ENCODE measurements around the gene SAT1. TPM values are rescaled to one million over a fixed set of nuclear protein-coding genes. Genes with fewer than 3 reads are reported as not detected.

Gene SAT1
- total RNA-seq, 1 donor from 2014 or later: 193 TPM

DNA sequence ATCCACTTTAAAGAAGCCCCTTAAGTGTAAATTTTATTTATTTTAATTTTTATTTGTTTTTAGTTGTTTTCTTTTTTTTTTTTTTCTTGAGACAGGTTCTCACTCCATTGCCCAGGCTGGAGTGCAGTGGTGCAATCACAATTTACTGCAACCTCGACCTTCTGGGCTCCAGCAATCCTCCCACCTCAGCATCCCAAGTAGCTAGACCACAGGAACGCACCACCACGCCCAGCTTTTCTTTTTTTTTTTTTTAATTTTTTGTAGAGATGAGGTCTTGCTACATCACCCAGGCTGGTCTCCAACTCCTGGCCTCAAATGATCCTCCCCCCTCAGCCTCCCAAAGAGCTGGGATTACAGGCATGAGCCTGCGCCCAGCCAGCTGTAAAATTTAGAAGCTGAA is 6.0 kb downstream of the SAT1 start:
- H3K4me3 Mint-ChIP-seq (ENCODE audit: low read depth): no peak overlapping the region
- peaks cover 17% of the 10 kb centered on the region for H3K36me3 Mint-ChIP-seq (ENCODE audit: insufficient read depth)
- no peaks in the 10 kb centered on the region for H3K9me3 Mint-ChIP-seq (ENCODE audit: low read depth)
- H3K27ac Mint-ChIP-seq: no peak overlapping the region
- TF ChIP-seq, protein P1, sequence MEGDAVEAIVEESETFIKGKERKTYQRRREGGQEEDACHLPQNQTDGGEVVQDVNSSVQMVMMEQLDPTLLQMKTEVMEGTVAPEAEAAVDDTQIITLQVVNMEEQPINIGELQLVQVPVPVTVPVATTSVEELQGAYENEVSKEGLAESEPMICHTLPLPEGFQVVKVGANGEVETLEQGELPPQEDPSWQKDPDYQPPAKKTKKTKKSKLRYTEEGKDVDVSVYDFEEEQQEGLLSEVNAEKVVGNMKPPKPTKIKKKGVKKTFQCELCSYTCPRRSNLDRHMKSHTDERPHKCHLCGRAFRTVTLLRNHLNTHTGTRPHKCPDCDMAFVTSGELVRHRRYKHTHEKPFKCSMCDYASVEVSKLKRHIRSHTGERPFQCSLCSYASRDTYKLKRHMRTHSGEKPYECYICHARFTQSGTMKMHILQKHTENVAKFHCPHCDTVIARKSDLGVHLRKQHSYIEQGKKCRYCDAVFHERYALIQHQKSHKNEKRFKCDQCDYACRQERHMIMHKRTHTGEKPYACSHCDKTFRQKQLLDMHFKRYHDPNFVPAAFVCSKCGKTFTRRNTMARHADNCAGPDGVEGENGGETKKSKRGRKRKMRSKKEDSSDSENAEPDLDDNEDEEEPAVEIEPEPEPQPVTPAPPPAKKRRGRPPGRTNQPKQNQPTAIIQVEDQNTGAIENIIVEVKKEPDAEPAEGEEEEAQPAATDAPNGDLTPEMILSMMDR (IDR thresholded peaks at IDR 0.05; ENCODE audit: unreplicated experiment): no peak
- DNase-seq (ENCODE audit: low spot score, unreplicated experiment): no peak
- H3K27me3 Mint-ChIP-seq: no peaks in the 10 kb centered on the region
- H3K4me1 Mint-ChIP-seq (ENCODE audit: low read depth): peaks cover 40% of the 10 kb centered on the region

DNA sequence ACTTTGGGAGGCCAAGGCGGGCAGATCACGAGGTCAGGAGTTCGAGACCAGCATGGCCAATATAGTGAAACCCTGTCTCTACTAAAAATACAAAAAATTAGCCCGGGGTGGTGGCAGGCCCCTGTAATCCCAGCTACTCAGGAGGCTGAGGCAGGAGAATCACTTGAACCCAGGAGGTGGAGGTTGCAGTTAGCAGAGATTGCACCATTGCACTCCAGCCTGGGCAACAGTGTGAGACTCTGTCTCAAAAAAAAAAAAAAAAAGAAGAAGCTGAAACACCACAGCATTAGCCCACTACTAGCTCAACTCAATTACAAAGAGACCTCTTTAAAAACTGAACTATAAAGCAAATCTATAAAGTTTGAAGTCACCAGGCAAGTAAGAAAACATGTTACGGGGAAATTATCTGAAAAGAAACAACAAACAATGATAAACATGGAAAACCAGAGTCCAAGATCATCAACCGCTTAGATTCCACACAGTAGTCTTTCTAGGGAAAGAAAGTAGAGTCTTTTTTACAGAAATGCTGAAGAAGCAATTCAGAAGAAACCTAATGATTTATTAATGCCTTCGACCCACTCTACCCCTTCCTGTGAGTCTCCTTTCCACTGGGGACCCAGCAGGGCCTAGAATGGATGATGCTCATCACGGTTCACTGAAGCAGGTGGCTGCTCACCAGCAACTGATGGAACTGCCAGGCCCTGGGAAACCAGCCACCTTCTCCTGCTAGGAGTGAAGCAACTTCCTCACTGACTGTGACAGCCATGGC is 6.6 kb downstream of the SAT1 start:
- Mint-ChIP-seq H3K9me3 (ENCODE audit: low read depth) (no peaks in the 10 kb centered on the region), H3K4me3 (ENCODE audit: low read depth) (no peak overlapping the region), H3K4me1 (ENCODE audit: low read depth) (peaks cover 35% of the 10 kb centered on the region), H3K36me3 (ENCODE audit: insufficient read depth) (peaks cover 12% of the 10 kb centered on the region), H3K27me3 (no peaks in the 10 kb centered on the region), H3K27ac (peak overlapping the region; percentile 92)
- TF ChIP-seq, protein P1 (IDR thresholded peaks at IDR 0.05; ENCODE audit: unreplicated experiment): no peak
- no peak for DNase-seq (ENCODE audit: low spot score, unreplicated experiment)

DNA sequence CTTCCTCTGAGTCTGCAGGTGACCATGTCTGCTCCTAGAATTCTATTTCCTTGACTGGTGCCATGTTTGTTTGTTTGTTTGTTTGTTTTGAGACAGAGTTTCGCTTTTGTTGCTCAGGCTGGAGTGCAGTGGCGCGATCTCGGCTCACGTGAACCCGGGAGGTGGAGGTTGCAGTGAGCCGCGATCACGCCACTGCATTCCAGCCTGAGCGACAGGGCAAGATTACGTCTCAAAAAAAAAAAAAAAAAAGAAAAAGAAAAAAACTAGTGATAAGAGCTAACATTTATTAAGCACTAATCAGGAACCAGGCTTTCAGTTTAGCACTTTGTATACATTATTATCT is 7.2 kb downstream of the SAT1 start:
- no peaks in the 10 kb centered on the region for H3K9me3 Mint-ChIP-seq (ENCODE audit: low read depth)
- no peak for DNase-seq (ENCODE audit: low spot score, unreplicated experiment)
- peaks cover 34% of the 10 kb centered on the region for H3K4me1 Mint-ChIP-seq (ENCODE audit: low read depth)
- TF ChIP-seq, protein P1 (IDR thresholded peaks at IDR 0.05; ENCODE audit: unreplicated experiment): no peak
- no peak overlapping the region for H3K4me3 Mint-ChIP-seq (ENCODE audit: low read depth)
- no peaks in the 10 kb centered on the region for H3K27me3 Mint-ChIP-seq
- H3K27ac Mint-ChIP-seq: peak overlapping the region; percentile 92
- peaks cover 7% of the 10 kb centered on the region for H3K36me3 Mint-ChIP-seq (ENCODE audit: insufficient read depth)

DNA sequence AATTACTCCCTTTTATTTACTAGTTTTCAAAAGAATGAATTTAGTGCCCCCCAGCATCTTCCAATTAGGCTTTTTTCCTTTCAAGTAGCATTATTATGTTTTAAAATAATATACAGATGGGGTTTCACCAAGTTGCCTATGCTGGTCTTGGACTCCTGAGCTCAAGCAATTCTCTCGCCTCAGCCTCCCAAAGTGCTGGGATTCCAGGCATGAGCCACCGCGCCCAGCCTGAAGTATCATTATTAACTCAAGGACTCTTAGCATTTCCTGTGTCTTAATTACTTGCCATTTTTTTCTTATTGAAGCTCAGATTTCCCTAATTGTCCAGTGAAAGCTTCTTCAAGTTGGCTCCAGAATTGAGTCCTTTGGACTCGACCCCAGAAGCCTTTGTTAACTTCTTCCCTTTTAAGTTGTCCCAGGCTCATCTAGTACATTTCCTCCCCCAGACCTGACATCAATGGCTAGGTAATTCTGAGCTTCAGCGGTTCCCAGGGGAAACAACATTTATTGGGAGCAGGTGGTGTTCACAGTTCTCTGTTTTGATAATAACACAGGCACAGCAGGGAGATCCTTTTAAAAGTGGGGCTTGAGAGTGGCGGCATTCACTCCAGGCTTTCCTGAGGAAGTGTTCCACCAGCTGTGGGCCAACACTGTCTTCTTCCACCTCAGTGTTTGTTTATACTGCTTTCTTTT is 10.0 kb downstream of the SAT1 start:
- TF ChIP-seq, protein P1 (IDR thresholded peaks at IDR 0.05; ENCODE audit: unreplicated experiment): no peak
- Mint-ChIP-seq H3K4me1 (ENCODE audit: low read depth) (peaks cover 37% of the 10 kb centered on the region), H3K36me3 (ENCODE audit: insufficient read depth) (no peaks in the 10 kb centered on the region), H3K27ac (peak overlapping the region; percentile 94), H3K27me3 (no peaks in the 10 kb centered on the region), H3K9me3 (ENCODE audit: low read depth) (no peaks in the 10 kb centered on the region), H3K4me3 (ENCODE audit: low read depth) (no peak overlapping the region)
- no peak for DNase-seq (ENCODE audit: low spot score, unreplicated experiment)

DNA sequence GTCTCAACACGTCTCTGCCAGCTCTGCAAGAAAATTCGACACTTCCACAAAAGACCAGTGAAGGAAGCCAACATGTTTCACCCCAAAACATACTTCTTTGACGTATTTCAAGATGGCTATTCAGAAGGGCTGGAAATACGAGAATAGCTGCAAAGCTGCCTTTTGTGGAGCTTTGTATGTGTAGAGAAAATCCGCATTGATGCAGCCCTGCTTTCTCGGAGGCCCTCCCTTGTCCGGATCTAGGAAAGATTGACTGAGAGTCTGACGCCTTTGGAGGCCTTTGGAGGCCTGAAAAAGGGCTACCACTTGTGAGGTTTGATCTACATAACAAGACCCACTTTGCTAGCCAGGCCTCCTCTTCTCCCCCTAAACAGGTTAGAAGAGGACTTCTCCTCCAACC is 12.2 kb downstream of the SAT1 start:
- H3K4me1 Mint-ChIP-seq (ENCODE audit: low read depth): peaks cover 32% of the 10 kb centered on the region
- TF ChIP-seq, protein P1 (IDR thresholded peaks at IDR 0.05; ENCODE audit: unreplicated experiment): no peak
- H3K4me3 Mint-ChIP-seq (ENCODE audit: low read depth): no peak overlapping the region
- no peaks in the 10 kb centered on the region for H3K36me3 Mint-ChIP-seq (ENCODE audit: insufficient read depth)
- no peaks in the 10 kb centered on the region for H3K27me3 Mint-ChIP-seq
- H3K9me3 Mint-ChIP-seq (ENCODE audit: low read depth): no peaks in the 10 kb centered on the region
- DNase-seq (ENCODE audit: low spot score, unreplicated experiment): no peak
- peak overlapping the region; percentile 19 for H3K27ac Mint-ChIP-seq
